WTC11 (cell line): ENCODE data around the gene IFNL4. TPM values are rescaled to one million over a fixed set of nuclear protein-coding genes. Genes with fewer than 3 reads are reported as not detected.
A peak's percentile ranks its signal among the peaks of the same experiment; 100 is the strongest.

Experiments
- ELF4 ChIP-seq: sonication (generic); formaldehyde crosslinking; IDR thresholded peaks from 2 replicates; pipeline ENCODE4 v1.8.1; 2022; ENCODE audit warnings: low read depth, mild to moderate bottlenecking, moderate library complexity, missing genetic modification reagents
- FOXJ3 ChIP-seq: sonication (generic); formaldehyde crosslinking; IDR thresholded peaks from 2 replicates; pipeline ENCODE4 v1.9.0; 2021; ENCODE audit warnings: missing genetic modification reagents, mild to moderate bottlenecking, borderline replicate concordance
- FOXK1 ChIP-seq: sonication (generic); formaldehyde crosslinking; IDR thresholded peaks from 2 replicates; pipeline ENCODE4 v1.8.0; 2022; ENCODE audit warnings: mild to moderate bottlenecking, moderate library complexity, missing genetic modification reagents
- IRF2 ChIP-seq: sonication (generic); formaldehyde crosslinking; IDR thresholded peaks from 2 replicates; pipeline ENCODE4 v1.8.0; 2022; ENCODE audit warnings: low read depth, missing genetic modification reagents, borderline replicate concordance
- NFYB ChIP-seq: sonication (generic); formaldehyde crosslinking; conservative IDR thresholded peaks from 2 replicates; pipeline ENCODE4 v1.8.0; 2022; ENCODE audit warnings: low read depth, missing genetic modification reagents
- NR1H2 ChIP-seq: sonication (generic); formaldehyde crosslinking; IDR thresholded peaks from 2 replicates; pipeline ENCODE4 v1.9.0; 2021; ENCODE audit warnings: mild to moderate bottlenecking, moderate library complexity, missing genetic modification reagents
- OVOL2 ChIP-seq: fragments of 250-450 bp; sonication (Bioruptor Pico); IDR thresholded peaks from 2 replicates; pipeline ENCODE4 v1.9.0; 2021; ENCODE audit warnings: mild to moderate bottlenecking, borderline replicate concordance
- SMAD4 ChIP-seq: sonication (generic); formaldehyde crosslinking; IDR thresholded peaks from 2 replicates; pipeline ENCODE4 v1.8.0; 2022; ENCODE audit warnings: mild to moderate bottlenecking, missing genetic modification reagents
- SOX15 ChIP-seq: fragments of 250-450 bp; sonication (Bioruptor Pico); IDR thresholded peaks from 2 replicates; pipeline ENCODE4 v1.9.0; 2021; ENCODE audit warnings: mild to moderate bottlenecking
- SP1 ChIP-seq: sonication (generic); formaldehyde crosslinking; conservative IDR thresholded peaks from 2 replicates; pipeline ENCODE4 v1.8.1; 2022; ENCODE audit warnings: missing genetic modification reagents
- TP53 ChIP-seq: sonication (generic); formaldehyde crosslinking; IDR thresholded peaks from 2 replicates; pipeline ENCODE4 v1.8.1; 2023; ENCODE audit warnings: mild to moderate bottlenecking, missing genetic modification reagents
- ZBTB21 ChIP-seq: sonication (generic); formaldehyde crosslinking; IDR thresholded peaks from 2 replicates; pipeline ENCODE4 v1.8.1; 2023; ENCODE audit warnings: mild to moderate bottlenecking, missing genetic modification reagents, borderline replicate concordance
- ZNF138 ChIP-seq: sonication (generic); formaldehyde crosslinking; conservative IDR thresholded peaks from 2 replicates; pipeline ENCODE4 v1.8.1; 2022; ENCODE audit warnings: mild to moderate bottlenecking, moderate library complexity, missing genetic modification reagents
- ZNF671 ChIP-seq: fragments of 250-450 bp; sonication (Bioruptor Pico); IDR thresholded peaks from 2 replicates; pipeline ENCODE4 v1.8.0; 2021; ENCODE audit warnings: mild to moderate bottlenecking
- total RNA-seq: library from RNA; stranded (reverse); gene quantifications from 3 replicates; pipeline ENCODE4 v1.2.3, GENCODE V29; 2021
- TF ChIP-seq, protein P1 (sequence below): sonication (generic); formaldehyde crosslinking; IDR thresholded peaks from 2 replicates; pipeline ENCODE4 v1.8.1; 2022; ENCODE audit warnings: low read depth, missing genetic modification reagents, borderline replicate concordance
- TF ChIP-seq, protein P2 (sequence below): sonication (generic); formaldehyde crosslinking; IDR thresholded peaks from 2 replicates; pipeline ENCODE4 v1.8.1; 2022; ENCODE audit warnings: missing genetic modification reagents, borderline replicate concordance
- TF ChIP-seq, protein P3 (sequence below): sonication (generic); formaldehyde crosslinking; IDR thresholded peaks from 2 replicates; pipeline ENCODE4 v1.8.1; 2022; ENCODE audit warnings: mild to moderate bottlenecking, moderate library complexity, missing genetic modification reagents
- TF ChIP-seq, protein P4 (sequence below): fragments of 250-450 bp; sonication (Bioruptor Pico); IDR thresholded peaks from 2 replicates; pipeline ENCODE4 v1.9.0; 2021; ENCODE audit warnings: mild to moderate bottlenecking
- TF ChIP-seq, protein P5 (sequence below): sonication (generic); formaldehyde crosslinking; IDR thresholded peaks from 2 replicates; pipeline ENCODE4 v1.8.0; 2023; ENCODE audit warnings: missing genetic modification reagents, mild to moderate bottlenecking, borderline replicate concordance
- TF ChIP-seq, protein P6 (sequence below): fragments of 200-600 bp; IDR thresholded peaks from 2 replicates; pipeline ENCODE4 v1.8.0; 2022; ENCODE audit warnings: antibody characterized with exemption
- TF ChIP-seq, protein P7 (sequence below): sonication (generic); formaldehyde crosslinking; IDR thresholded peaks from 2 replicates; pipeline ENCODE4 v1.8.0; 2022; ENCODE audit warnings: mild to moderate bottlenecking, missing genetic modification reagents

Gene IFNL4
- total RNA-seq, 1 experiment from 2014 or later, result not detected

DNA sequence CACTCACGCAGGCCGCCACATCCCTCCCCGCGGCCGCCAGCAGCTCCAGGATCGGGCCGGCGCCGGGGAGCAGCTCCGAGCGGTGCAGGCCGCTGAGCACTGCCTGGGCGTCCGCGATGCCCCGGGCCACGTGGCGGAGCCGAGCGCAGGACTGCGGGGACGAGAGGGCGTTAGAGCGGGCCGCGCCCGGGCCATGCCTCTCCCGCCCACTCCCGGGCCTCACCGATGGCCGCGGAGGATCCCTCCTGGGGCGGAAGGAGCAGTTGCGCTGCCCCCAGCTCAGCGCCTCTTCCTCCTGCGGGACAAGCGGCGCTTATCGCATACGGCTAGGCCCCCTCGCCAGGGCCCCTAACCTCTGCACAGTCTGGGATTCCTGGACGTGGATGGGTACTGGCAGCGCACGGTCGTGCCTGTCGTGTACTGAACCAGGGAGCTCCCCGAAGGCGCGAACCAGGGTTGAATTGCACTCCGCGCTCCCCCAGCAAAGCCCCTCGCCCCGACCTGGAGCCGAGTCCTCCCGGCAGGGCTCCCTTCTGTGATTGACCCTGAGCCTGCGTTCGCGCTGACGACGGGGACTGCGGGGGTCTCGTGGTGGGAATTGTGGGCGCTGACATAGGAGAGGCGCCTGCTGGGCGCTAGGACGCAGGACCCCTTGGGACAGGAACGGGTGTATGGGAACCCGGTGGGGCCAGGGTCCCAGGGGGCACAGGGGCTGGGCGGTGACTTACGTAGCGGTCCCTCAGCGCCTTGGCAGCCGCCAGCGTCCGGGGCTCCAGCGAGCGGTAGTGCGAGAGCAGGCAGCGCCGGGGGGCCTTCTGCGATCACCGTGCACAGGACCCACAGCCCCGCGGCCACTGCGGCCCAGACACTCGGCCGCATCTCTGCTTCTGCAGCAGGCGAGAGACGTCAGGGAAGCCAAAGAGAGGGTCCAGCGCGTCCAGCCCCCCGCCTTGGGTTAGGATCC is 673 bp downstream of the IFNL4 start (continued):
- TF ChIP-seq, protein P1, sequence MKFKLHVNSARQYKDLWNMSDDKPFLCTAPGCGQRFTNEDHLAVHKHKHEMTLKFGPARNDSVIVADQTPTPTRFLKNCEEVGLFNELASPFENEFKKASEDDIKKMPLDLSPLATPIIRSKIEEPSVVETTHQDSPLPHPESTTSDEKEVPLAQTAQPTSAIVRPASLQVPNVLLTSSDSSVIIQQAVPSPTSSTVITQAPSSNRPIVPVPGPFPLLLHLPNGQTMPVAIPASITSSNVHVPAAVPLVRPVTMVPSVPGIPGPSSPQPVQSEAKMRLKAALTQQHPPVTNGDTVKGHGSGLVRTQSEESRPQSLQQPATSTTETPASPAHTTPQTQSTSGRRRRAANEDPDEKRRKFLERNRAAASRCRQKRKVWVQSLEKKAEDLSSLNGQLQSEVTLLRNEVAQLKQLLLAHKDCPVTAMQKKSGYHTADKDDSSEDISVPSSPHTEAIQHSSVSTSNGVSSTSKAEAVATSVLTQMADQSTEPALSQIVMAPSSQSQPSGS, result 0 out of 2 replicates have a peak, but pooled peaks have one; percentile 10
- TF ChIP-seq NFYB (CRISPR knock-in tag) (no peak; the same call in 1 of the 2 replicates), FOXJ3 (CRISPR knock-in tag) (no peak), NR1H2 (CRISPR knock-in tag) (no peak), ZBTB21 (CRISPR knock-in tag) (peak; percentile 79; the same call in 1 of the 2 replicates), ZNF671 (no peak), FOXK1 (CRISPR knock-in tag) (no peak; the same call in 1 of the 2 replicates), IRF2 (CRISPR knock-in tag) (no peak), SOX15 (CRISPR knock-in tag) (no peak), SMAD4 (CRISPR knock-in tag) (0 out of 2 replicates have a peak, but pooled peaks have one; percentile 65), ELF4 (CRISPR knock-in tag) (0 out of 2 replicates have a peak, but pooled peaks have one; percentile 70), TP53 (peak; percentile 72; the same call in 1 of the 2 replicates), OVOL2 (CRISPR knock-in tag) (no peak), SP1 (no peak; the same call in none of the 2 replicates), ZNF138 (CRISPR knock-in tag) (no peak)
- TF ChIP-seq, protein P2, sequence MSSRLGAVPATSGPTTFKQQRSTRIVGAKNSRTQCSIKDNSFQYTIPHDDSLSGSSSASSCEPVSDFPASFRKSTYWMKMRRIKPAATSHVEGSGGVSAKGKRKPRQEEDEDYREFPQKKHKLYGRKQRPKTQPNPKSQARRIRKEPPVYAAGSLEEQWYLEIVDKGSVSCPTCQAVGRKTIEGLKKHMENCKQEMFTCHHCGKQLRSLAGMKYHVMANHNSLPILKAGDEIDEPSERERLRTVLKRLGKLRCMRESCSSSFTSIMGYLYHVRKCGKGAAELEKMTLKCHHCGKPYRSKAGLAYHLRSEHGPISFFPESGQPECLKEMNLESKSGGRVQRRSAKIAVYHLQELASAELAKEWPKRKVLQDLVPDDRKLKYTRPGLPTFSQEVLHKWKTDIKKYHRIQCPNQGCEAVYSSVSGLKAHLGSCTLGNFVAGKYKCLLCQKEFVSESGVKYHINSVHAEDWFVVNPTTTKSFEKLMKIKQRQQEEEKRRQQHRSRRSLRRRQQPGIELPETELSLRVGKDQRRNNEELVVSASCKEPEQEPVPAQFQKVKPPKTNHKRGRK, result no peak
- TF ChIP-seq, protein P3, sequence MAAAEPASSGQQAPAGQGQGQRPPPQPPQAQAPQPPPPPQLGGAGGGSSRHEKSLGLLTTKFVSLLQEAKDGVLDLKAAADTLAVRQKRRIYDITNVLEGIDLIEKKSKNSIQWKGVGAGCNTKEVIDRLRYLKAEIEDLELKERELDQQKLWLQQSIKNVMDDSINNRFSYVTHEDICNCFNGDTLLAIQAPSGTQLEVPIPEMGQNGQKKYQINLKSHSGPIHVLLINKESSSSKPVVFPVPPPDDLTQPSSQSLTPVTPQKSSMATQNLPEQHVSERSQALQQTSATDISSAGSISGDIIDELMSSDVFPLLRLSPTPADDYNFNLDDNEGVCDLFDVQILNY (CRISPR knock-in tag), result peak; percentile 82; the same call in 1 of the 2 replicates
- TF ChIP-seq, protein P4, sequence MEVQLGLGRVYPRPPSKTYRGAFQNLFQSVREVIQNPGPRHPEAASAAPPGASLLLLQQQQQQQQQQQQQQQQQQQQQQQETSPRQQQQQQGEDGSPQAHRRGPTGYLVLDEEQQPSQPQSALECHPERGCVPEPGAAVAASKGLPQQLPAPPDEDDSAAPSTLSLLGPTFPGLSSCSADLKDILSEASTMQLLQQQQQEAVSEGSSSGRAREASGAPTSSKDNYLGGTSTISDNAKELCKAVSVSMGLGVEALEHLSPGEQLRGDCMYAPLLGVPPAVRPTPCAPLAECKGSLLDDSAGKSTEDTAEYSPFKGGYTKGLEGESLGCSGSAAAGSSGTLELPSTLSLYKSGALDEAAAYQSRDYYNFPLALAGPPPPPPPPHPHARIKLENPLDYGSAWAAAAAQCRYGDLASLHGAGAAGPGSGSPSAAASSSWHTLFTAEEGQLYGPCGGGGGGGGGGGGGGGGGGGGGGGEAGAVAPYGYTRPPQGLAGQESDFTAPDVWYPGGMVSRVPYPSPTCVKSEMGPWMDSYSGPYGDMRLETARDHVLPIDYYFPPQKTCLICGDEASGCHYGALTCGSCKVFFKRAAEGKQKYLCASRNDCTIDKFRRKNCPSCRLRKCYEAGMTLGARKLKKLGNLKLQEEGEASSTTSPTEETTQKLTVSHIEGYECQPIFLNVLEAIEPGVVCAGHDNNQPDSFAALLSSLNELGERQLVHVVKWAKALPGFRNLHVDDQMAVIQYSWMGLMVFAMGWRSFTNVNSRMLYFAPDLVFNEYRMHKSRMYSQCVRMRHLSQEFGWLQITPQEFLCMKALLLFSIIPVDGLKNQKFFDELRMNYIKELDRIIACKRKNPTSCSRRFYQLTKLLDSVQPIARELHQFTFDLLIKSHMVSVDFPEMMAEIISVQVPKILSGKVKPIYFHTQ (CRISPR knock-in tag), result no peak
- TF ChIP-seq, protein P5, sequence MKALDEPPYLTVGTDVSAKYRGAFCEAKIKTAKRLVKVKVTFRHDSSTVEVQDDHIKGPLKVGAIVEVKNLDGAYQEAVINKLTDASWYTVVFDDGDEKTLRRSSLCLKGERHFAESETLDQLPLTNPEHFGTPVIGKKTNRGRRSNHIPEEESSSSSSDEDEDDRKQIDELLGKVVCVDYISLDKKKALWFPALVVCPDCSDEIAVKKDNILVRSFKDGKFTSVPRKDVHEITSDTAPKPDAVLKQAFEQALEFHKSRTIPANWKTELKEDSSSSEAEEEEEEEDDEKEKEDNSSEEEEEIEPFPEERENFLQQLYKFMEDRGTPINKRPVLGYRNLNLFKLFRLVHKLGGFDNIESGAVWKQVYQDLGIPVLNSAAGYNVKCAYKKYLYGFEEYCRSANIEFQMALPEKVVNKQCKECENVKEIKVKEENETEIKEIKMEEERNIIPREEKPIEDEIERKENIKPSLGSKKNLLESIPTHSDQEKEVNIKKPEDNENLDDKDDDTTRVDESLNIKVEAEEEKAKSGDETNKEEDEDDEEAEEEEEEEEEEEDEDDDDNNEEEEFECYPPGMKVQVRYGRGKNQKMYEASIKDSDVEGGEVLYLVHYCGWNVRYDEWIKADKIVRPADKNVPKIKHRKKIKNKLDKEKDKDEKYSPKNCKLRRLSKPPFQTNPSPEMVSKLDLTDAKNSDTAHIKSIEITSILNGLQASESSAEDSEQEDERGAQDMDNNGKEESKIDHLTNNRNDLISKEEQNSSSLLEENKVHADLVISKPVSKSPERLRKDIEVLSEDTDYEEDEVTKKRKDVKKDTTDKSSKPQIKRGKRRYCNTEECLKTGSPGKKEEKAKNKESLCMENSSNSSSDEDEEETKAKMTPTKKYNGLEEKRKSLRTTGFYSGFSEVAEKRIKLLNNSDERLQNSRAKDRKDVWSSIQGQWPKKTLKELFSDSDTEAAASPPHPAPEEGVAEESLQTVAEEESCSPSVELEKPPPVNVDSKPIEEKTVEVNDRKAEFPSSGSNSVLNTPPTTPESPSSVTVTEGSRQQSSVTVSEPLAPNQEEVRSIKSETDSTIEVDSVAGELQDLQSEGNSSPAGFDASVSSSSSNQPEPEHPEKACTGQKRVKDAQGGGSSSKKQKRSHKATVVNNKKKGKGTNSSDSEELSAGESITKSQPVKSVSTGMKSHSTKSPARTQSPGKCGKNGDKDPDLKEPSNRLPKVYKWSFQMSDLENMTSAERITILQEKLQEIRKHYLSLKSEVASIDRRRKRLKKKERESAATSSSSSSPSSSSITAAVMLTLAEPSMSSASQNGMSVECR (CRISPR knock-in tag), result peak; percentile 53; the same call in 1 of the 2 replicates
- TF ChIP-seq, protein P6, sequence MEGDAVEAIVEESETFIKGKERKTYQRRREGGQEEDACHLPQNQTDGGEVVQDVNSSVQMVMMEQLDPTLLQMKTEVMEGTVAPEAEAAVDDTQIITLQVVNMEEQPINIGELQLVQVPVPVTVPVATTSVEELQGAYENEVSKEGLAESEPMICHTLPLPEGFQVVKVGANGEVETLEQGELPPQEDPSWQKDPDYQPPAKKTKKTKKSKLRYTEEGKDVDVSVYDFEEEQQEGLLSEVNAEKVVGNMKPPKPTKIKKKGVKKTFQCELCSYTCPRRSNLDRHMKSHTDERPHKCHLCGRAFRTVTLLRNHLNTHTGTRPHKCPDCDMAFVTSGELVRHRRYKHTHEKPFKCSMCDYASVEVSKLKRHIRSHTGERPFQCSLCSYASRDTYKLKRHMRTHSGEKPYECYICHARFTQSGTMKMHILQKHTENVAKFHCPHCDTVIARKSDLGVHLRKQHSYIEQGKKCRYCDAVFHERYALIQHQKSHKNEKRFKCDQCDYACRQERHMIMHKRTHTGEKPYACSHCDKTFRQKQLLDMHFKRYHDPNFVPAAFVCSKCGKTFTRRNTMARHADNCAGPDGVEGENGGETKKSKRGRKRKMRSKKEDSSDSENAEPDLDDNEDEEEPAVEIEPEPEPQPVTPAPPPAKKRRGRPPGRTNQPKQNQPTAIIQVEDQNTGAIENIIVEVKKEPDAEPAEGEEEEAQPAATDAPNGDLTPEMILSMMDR, result no peak
- TF ChIP-seq, protein P7, sequence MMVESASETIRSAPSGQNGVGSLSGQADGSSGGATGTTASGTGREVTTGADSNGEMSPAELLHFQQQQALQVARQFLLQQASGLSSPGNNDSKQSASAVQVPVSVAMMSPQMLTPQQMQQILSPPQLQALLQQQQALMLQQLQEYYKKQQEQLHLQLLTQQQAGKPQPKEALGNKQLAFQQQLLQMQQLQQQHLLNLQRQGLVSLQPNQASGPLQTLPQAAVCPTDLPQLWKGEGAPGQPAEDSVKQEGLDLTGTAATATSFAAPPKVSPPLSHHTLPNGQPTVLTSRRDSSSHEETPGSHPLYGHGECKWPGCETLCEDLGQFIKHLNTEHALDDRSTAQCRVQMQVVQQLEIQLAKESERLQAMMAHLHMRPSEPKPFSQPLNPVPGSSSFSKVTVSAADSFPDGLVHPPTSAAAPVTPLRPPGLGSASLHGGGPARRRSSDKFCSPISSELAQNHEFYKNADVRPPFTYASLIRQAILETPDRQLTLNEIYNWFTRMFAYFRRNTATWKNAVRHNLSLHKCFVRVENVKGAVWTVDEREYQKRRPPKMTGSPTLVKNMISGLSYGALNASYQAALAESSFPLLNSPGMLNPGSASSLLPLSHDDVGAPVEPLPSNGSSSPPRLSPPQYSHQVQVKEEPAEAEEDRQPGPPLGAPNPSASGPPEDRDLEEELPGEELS (CRISPR knock-in tag), result peak; percentile 70
